ENCODE data around the gene SLC46A2. TPM values are rescaled to one million over a fixed set of nuclear protein-coding genes. Genes with fewer than 3 reads are reported as not detected.

SLC46A2 gene
- total RNA-seq, 2 experiments from 2014 or later, result not detected

DNA sequence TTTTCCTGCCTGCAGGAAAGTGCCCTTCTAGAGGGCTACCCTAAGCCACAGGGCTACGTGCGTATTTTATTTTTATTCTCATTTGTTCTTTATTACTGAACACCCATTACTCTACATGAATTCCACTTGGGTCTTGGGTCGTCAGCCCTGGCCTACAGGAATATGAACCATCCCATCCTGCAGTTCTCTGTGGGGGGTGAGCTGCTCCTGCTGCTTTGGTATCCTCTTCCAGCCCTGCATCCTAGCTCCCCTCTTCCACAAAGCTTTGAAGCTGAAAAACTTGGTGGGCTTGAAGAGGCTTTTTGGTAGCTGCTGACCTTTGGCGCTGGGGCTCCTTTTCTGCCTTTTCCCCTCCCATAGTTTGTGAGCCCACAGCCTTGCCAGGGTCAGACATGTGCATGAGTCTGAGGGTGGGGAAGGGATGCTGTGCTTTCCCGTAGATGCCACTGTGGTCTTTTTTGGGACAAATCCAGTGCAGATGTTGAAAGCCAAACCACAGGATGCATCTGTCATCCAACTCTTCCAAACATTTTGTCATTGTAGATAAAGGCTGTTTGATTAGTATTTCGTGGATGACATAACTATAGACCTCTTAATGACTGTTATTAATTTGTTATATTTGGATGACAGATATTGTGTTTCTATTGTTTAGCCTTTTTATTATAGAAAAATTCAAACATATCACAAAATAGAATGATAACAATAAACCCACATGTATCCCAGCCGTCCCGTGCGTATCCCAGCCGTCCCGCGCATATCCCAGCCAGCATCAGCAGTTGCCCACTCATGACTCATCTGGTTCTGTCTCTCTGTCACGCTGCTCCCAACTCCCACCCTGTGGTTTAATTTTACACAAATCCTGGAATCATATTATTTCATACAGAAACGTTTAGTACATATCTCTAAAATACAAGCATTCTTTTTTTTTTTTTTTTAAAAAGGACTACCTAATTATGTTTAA lies 43.9 kb downstream of the SLC46A2 start:
- CTCF ChIA-PET (ENCODE audit: unreplicated experiment), result interaction anchor here (0.8 kb wide), 1 partner anchor 33 kb away, joined by 3 read pairs; no protein-coding TSS in a partner anchor
- no peak for TF ChIP-seq EZH2phosphoT487 (IDR thresholded peaks at IDR 0.05; ENCODE audit: borderline replicate concordance, low read depth, low read length)
- TF ChIP-seq, protein P1, sequence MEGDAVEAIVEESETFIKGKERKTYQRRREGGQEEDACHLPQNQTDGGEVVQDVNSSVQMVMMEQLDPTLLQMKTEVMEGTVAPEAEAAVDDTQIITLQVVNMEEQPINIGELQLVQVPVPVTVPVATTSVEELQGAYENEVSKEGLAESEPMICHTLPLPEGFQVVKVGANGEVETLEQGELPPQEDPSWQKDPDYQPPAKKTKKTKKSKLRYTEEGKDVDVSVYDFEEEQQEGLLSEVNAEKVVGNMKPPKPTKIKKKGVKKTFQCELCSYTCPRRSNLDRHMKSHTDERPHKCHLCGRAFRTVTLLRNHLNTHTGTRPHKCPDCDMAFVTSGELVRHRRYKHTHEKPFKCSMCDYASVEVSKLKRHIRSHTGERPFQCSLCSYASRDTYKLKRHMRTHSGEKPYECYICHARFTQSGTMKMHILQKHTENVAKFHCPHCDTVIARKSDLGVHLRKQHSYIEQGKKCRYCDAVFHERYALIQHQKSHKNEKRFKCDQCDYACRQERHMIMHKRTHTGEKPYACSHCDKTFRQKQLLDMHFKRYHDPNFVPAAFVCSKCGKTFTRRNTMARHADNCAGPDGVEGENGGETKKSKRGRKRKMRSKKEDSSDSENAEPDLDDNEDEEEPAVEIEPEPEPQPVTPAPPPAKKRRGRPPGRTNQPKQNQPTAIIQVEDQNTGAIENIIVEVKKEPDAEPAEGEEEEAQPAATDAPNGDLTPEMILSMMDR (conservative IDR thresholded peaks at IDR 0.05; ENCODE audit: low read length), result no peak
- BruUV-seq (replicated peaks), result no TSS peak

GRCh38 chr9:112844771-112845542 lies 45.7 kb downstream of the SLC46A2 start:
- peak overlapping the region; percentile 8; the same call in 1 of the 2 replicates for H2AFZ ChIP-seq (ENCODE audit: low read length)
- BruUV-seq (replicated peaks), result no TSS peak
- ChIA-PET POLR2A (interaction anchor here (1.0 kb wide), 1 partner anchor 859 kb away, joined by 3 read pairs; no protein-coding TSS in a partner anchor), CTCF (ENCODE audit: unreplicated experiment) (interaction anchor here (1.3 kb wide), 1 partner anchor 58 kb away, joined by 5 read pairs; no protein-coding TSS in a partner anchor)
- H3K4me3 ChIP-seq (ENCODE audit: low read depth, low read length, poor library complexity, severe bottlenecking), result no peak overlapping the region
- H3K27ac ChIP-seq (ENCODE audit: low read depth, low read length, poor library complexity, severe bottlenecking), result no peak overlapping the region
- no peaks in the 10 kb centered on the region for H3K36me3 ChIP-seq (ENCODE audit: insufficient read depth, low read length)
- peak overlapping the region; percentile 11; the same call in 1 of the 2 replicates for H3K4me2 ChIP-seq (ENCODE audit: low read length)
- H3K9me3 ChIP-seq (ENCODE audit: low read length), result no peaks in the 10 kb centered on the region
- peaks cover 5% of the 10 kb centered on the region for H3K4me1 ChIP-seq (ENCODE audit: insufficient read depth, low read length, poor library complexity, severe bottlenecking)
- TF ChIP-seq, protein P1 (conservative IDR thresholded peaks at IDR 0.05; ENCODE audit: low read length), result peak; percentile 100
- no peak for TF ChIP-seq EZH2phosphoT487 (IDR thresholded peaks at IDR 0.05; ENCODE audit: borderline replicate concordance, low read depth, low read length)
- H4K20me1 ChIP-seq (ENCODE audit: insufficient read depth, low read length), result no peaks in the 10 kb centered on the region
- intact Hi-C loops (cut with micrococcal nuclease; ENCODE audit: unreplicated experiment), result loop anchor here (1.0 kb wide), 1 partner anchor 58 kb away; no protein-coding TSS in a partner anchor
- peak; percentile 63 for DNase-seq (ENCODE audit: low spot score)
- no peaks in the 10 kb centered on the region for H3K9me2 ChIP-seq (ENCODE audit: insufficient read depth, low read length)
- no peaks in the 10 kb centered on the region for H3K79me2 ChIP-seq (ENCODE audit: insufficient read depth, low read depth, low read length)

More for the DNA sequence above, 43.9 kb downstream of the SLC46A2 start:
- Histone ChIP-seq H3K9me3 (ENCODE audit: low read length) (no peaks in the 10 kb centered on the region), H3K4me2 (ENCODE audit: low read length) (no peak overlapping the region), H3K79me2 (ENCODE audit: insufficient read depth, low read depth, low read length) (no peaks in the 10 kb centered on the region), H3K4me1 (ENCODE audit: insufficient read depth, low read length, poor library complexity, severe bottlenecking) (peaks cover 5% of the 10 kb centered on the region), H2AFZ (ENCODE audit: low read length) (no peak overlapping the region), H3K36me3 (ENCODE audit: insufficient read depth, low read length) (no peaks in the 10 kb centered on the region), H4K20me1 (ENCODE audit: insufficient read depth, low read length) (no peaks in the 10 kb centered on the region), H3K27ac (ENCODE audit: low read depth, low read length, poor library complexity, severe bottlenecking) (no peak overlapping the region), H3K4me3 (ENCODE audit: low read depth, low read length, poor library complexity, severe bottlenecking) (no peak overlapping the region), H3K9me2 (ENCODE audit: insufficient read depth, low read length) (no peaks in the 10 kb centered on the region)
- intact Hi-C loops (cut with micrococcal nuclease; ENCODE audit: unreplicated experiment), result no loop called here
- POLR2A ChIA-PET, result interaction anchor here (1.0 to 1.4 kb wide), 2 partner anchors 11 to 30 kb away, joined by 3 read pairs; no protein-coding TSS in a partner anchor
- no peak for DNase-seq (ENCODE audit: low spot score)

Data from OCI-LY7 (cell line).